ENCODE measurements around the gene PPP2R1A. TPM values are rescaled to one million over a fixed set of nuclear protein-coding genes. Genes with fewer than 3 reads are reported as not detected.
A peak's percentile ranks its signal among the peaks of the same experiment; 100 is the strongest.

Gene PPP2R1A
- total RNA-seq, 2 donors from 2014 or later: 50.8 to 119 TPM

DNA sequence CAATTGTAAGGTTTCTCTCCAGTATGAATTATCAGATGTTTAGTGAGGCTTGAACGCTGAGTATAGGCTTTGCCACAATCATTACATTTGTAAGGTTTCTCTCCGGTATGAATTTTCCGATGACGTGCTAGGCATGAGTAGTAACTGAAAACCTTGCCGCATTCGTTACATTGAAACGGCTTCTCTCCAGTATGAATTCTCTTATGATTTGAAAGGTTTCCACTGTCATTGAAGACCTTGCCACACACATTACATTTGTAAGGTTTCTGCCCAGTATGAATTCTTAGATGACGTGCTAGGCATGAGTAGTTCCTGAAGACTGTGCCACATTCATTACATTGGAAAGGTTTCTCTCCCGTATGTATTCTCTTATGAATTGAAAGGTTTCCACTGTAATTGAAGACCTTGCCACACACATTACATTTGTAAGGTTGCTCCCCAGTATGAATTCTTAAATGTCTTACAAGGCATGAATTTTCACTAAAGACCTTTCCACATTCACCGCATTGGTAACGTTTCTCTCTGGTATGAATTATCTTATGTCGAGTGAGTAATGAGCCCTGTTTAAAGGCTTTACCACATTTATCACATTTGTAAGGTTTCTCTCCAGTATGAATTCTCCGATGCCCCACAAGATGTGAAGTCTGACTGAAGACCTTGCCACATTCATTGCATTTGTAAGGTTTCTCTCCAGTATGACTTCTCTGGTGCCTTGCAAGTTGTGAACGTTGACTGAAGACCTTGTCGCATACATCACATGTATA, 34.1 kb upstream of the PPP2R1A start:
- intact Hi-C loops (cut with DNase I): no loop called here
- DNase-seq (no peak), ATAC-seq (no peak)
- 95 to 98% methylated on average over 15 of the region's 15 CpGs for WGBS, 2 donors
- Histone ChIP-seq H3K27me3 (no peaks in the 10 kb centered on the region), H3K4me3 (no peak overlapping the region), H3K36me3 (replicated peaks in 1 of 2; ENCODE audit: insufficient read depth in 1 of 2, low read depth in 2 of 2) (peaks cover 6 to 16% of the 10 kb centered on the region in 2 donors), H3K9me3 (peaks cover 0 to 47% (median 0%) of the 10 kb centered on the region in 3 donors), H3K4me1 (no peaks in the 10 kb centered on the region), H3K27ac (no peak overlapping the region)
- no peak for TF ChIP-seq POLR2A (IDR thresholded peaks at IDR 0.05)
- TF ChIP-seq, protein P1, sequence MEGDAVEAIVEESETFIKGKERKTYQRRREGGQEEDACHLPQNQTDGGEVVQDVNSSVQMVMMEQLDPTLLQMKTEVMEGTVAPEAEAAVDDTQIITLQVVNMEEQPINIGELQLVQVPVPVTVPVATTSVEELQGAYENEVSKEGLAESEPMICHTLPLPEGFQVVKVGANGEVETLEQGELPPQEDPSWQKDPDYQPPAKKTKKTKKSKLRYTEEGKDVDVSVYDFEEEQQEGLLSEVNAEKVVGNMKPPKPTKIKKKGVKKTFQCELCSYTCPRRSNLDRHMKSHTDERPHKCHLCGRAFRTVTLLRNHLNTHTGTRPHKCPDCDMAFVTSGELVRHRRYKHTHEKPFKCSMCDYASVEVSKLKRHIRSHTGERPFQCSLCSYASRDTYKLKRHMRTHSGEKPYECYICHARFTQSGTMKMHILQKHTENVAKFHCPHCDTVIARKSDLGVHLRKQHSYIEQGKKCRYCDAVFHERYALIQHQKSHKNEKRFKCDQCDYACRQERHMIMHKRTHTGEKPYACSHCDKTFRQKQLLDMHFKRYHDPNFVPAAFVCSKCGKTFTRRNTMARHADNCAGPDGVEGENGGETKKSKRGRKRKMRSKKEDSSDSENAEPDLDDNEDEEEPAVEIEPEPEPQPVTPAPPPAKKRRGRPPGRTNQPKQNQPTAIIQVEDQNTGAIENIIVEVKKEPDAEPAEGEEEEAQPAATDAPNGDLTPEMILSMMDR (IDR thresholded peaks at IDR 0.05): no peak

DNA sequence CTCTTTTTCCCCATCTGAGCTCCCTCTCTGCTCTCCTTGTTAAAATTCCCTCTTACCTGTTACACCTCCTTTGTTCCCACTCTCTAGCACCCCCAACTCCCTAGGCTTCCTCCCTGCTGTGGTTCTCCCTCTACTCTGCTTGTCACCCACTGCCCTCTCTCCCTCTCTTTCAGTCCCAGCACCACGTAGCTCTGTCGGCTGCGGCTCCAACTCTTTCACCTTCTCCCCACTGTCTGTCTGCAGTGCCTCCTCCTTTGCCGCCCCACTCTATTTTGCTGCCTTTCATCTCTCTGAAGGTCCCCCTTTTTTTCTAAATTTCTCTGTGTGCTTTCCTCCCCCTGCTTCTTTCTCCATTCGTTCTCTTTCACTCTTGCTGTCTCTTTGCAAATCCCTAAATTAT, 19.5 kb upstream of the PPP2R1A start:
- Histone ChIP-seq H3K9me3 (no peaks in the 10 kb centered on the region), H3K4me1 (peaks cover 6% of the 10 kb centered on the region), H3K27ac (peak overlapping the region in 3 of 4 donors; percentile 67 to 85 (median 79)), H3K36me3 (replicated peaks in 1 of 2; ENCODE audit: insufficient read depth in 1 of 2, low read depth in 2 of 2) (peaks cover 0 to 1% of the 10 kb centered on the region in 2 donors), H3K27me3 (no peaks in the 10 kb centered on the region), H3K4me3 (peak overlapping the region; percentile 46 to 68)
- TF ChIP-seq POLR2A (IDR thresholded peaks at IDR 0.05): no peak
- TF ChIP-seq, protein P1 (IDR thresholded peaks at IDR 0.05): no peak
- 3% methylated on average over 5 of the region's 5 CpGs for WGBS, 2 donors
- DNase-seq (peak in 1 of 4 donors; percentile 10), ATAC-seq (no peak)
- intact Hi-C loops (cut with DNase I): no loop called here

DNA sequence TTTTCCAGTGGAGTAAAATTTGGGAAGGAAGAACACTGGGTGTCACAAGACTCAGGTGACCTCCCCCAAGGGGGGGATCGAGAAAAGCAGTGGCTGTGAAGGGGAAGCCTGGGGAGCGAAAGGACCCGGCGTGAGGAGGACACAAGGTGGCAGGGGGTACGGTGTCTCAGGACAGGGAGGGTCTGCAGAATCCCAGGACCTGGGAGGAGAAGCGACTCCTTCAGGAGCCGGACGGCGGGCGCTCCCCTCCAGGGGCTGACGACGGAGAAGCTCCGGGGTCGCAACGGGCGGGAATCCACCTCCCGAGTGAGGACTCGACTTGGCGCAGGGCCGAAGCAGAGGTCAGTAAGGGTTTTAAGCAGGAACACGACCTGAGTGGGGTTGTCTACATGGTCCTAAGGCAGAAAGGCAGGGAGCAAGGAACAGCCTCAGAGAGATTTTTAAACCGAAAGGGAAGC, 19.0 kb upstream of the PPP2R1A start:
- ATAC-seq: peak; percentile 34
- Histone ChIP-seq H3K27me3 (no peaks in the 10 kb centered on the region), H3K4me3 (peak overlapping the region; percentile 46 to 68), H3K4me1 (peaks cover 6% of the 10 kb centered on the region), H3K36me3 (replicated peaks in 1 of 2; ENCODE audit: insufficient read depth in 1 of 2, low read depth in 2 of 2) (peaks cover 0 to 1% of the 10 kb centered on the region in 2 donors), H3K27ac (peak overlapping the region; percentile 48 to 85 (median 73)), H3K9me3 (no peaks in the 10 kb centered on the region)
- DNase-seq: peak in 3 of 4 donors; percentile 23 to 33 (median 25)
- 0 to 1% methylated on average over 18 to 22 of the region's 22 CpGs for WGBS, 2 donors
- no peak for TF ChIP-seq POLR2A (IDR thresholded peaks at IDR 0.05)
- TF ChIP-seq, protein P1 (IDR thresholded peaks at IDR 0.05): no peak
- intact Hi-C loops (cut with DNase I): no loop called here

DNA sequence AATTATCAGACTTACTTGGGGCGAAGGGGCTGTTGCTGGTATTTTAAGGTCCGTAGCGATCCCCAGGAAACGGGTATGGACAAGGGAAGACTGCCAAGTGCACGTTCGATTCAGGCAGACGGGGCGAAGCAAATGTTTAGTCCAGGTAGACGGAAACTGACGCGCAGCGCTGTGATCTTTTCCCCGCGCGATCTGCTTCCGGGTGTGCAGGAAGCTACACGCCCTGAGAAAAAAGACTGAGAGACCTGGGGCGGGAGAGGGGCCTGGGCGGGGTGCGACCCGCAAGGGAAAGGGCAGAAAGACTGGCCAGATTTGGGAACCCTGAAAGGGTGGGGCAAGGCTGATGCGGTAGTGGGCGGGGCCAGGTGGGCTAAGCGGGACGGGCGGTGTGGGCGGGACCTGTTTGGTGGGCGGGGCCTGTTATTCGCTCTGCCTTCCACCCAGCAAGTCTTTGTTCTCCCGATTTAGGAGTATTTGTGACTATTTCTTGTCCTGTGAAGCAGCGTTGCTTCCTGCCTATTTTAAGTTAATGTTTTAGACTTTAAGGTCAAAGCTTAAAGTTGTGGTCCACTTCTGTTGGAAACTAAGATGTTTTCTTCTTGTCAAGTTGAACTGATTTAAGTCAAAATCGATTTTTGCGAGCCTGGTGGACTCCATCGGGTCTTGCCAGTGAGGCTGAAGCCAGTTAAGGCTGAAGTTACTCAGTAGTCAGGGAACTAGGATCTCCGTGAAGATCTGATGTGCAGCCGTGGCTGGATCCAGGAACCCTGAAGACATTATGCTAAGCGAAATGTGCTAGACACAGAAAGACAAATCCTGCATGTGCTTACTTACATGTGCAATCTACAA, 18.3 kb upstream of the PPP2R1A start, which contains the start of gene ZNF836:
TSS of gene ZNF836 (minus strand) at position 301 of the 849 bp plus-strand sequence. CDS start 3,549 bp downstream, outside the sequence.
- no peaks in the 10 kb centered on the region for H3K9me3 ChIP-seq
- ATAC-seq (peak; percentile 98), DNase-seq (peak; percentile 92 to 95 (median 93))
- TF ChIP-seq, protein P1 (IDR thresholded peaks at IDR 0.05): no peak
- peak in 2 of 3 donors; percentile 55 to 58 for TF ChIP-seq POLR2A (IDR thresholded peaks at IDR 0.05)
- WGBS, 2 donors: 4% methylated on average over 36 to 37 of the region's 37 CpGs
- peak within 1 kb of the TSS; percentile 46 to 68 for H3K4me3 ChIP-seq
- H3K36me3 ChIP-seq (replicated peaks in 1 of 2; ENCODE audit: insufficient read depth in 1 of 2, low read depth in 2 of 2): peaks cover 0 to 1% of the 10 kb centered on the region in 2 donors
- intact Hi-C loops (cut with DNase I): no loop called here
- H3K27me3 ChIP-seq: no peaks in the 10 kb centered on the region
- peak within 1 kb of the TSS; percentile 48 to 85 (median 73) for H3K27ac ChIP-seq
- H3K4me1 ChIP-seq: peaks cover 6% of the 10 kb centered on the region

Measured in body of pancreas (tissue), 4 donors.